Neural cell (in vitro differentiated cells): ENCODE results near the gene PDLIM5. TPM values are rescaled to one million over a fixed set of nuclear protein-coding genes. Genes with fewer than 3 reads are reported as not detected.

Source experiments
- H2AFZ ChIP-seq: fragments of 200-600, 300-800 bp; sonication (generic), shearing (Covaris generic); 2 replicates; pipeline ENCODE4 v1.6.0; 2014; ENCODE audit warnings: low read depth, mild to moderate bottlenecking, antibody characterized with exemption, low read length, moderate library complexity
- H3F3A ChIP-seq: fragments of 200-600 bp; shearing (Covaris generic); 2 replicates; pipeline ENCODE4 v1.6.1; 2016; ENCODE audit warnings: mild to moderate bottlenecking, moderate library complexity, mixed read lengths, antibody characterized with exemption, low read length; ENCODE audit not compliant: insufficient read depth, poor library complexity, severe bottlenecking
- H3K27ac ChIP-seq: fragments of 200-600, 300-800 bp; sonication (generic), shearing (Covaris generic); 2 replicates; pipeline ENCODE4 v1.5.1; 2014; ENCODE audit warnings: mild to moderate bottlenecking, low read length, moderate library complexity
- H3K27me3 ChIP-seq: fragments of 300-800, 200-600 bp; sonication (generic), shearing (Covaris generic); 2 replicates; pipeline ENCODE4 v1.6.0; 2014; ENCODE audit warnings: mild to moderate bottlenecking, low read depth, low read length, moderate library complexity; ENCODE audit not compliant: insufficient read depth
- H3K36me3 ChIP-seq: fragments of 300-800, 200-600 bp; sonication (generic), shearing (Covaris generic); 2 replicates; pipeline ENCODE4 v1.5.1; 2014; ENCODE audit warnings: mild to moderate bottlenecking, antibody characterized with exemption, low read length, moderate library complexity; ENCODE audit not compliant: insufficient read depth
- H3K4me2 ChIP-seq: fragments of 300-800, 200-600 bp; sonication (generic), shearing (Covaris generic); 2 replicates; pipeline ENCODE4 v1.6.0; 2014; ENCODE audit warnings: mild to moderate bottlenecking, low read length
- H3K4me3 ChIP-seq: fragments of 300-800, 200-600 bp; sonication (generic), shearing (Covaris generic); 2 replicates; pipeline ENCODE4 v1.5.1; 2014; ENCODE audit warnings: mild to moderate bottlenecking, low read length, moderate library complexity
- H3K79me2 ChIP-seq: fragments of 200-600 bp; shearing (Covaris generic); replicated peaks from 2 replicates; pipeline ENCODE4 v1.6.0; 2014; ENCODE audit warnings: mild to moderate bottlenecking, low read length, moderate library complexity; ENCODE audit not compliant: insufficient read depth
- H3K9ac ChIP-seq: fragments of 300-800, 200-600 bp; sonication (generic), shearing (Covaris generic); 2 replicates; pipeline ENCODE4 v1.6.1; 2016; ENCODE audit warnings: mild to moderate bottlenecking, low read length, mixed read lengths
- H3K9me2 ChIP-seq: fragments of 200-600 bp; shearing (Covaris generic); 2 replicates; pipeline ENCODE4 v1.6.1; 2016; ENCODE audit warnings: mild to moderate bottlenecking, low read length, mixed read lengths; ENCODE audit not compliant: insufficient read depth
- H3K9me3 ChIP-seq: fragments of 200-600, 300-800 bp; sonication (generic), shearing (Covaris generic); 2 replicates; pipeline ENCODE4 v1.6.1; 2016; ENCODE audit warnings: mild to moderate bottlenecking, mixed run types, low read length, moderate library complexity, mixed read lengths
- H4K20me1 ChIP-seq: fragments of 200-600 bp; shearing (Covaris generic); 2 replicates; pipeline ENCODE4 v1.6.1; 2016; ENCODE audit warnings: mild to moderate bottlenecking, mixed run types; ENCODE audit not compliant: insufficient read depth
- EP300 ChIP-seq: fragments of 450-650 bp; conservative IDR thresholded peaks from 2 replicates; pipeline ENCODE4 v1.6.1; 2014; ENCODE audit warnings: antibody characterized with exemption, mild to moderate bottlenecking, moderate library complexity; ENCODE audit not compliant: poor library complexity, severe bottlenecking
- MXI1 ChIP-seq: fragments of 450-650 bp; conservative IDR thresholded peaks from 2 replicates; pipeline ENCODE4 v1.6.1; 2014; ENCODE audit warnings: antibody characterized with exemption, mild to moderate bottlenecking; ENCODE audit not compliant: poor library complexity, severe bottlenecking
- POLR2AphosphoS5 ChIP-seq: IDR thresholded peaks from 2 replicates; pipeline ENCODE4 v1.6.1; 2012
- RAD21 ChIP-seq: fragments of 450-650 bp; conservative IDR thresholded peaks from 2 replicates; pipeline ENCODE4 v1.6.1; 2014; ENCODE audit warnings: antibody characterized with exemption, mild to moderate bottlenecking, moderate library complexity
- REST ChIP-seq: IDR thresholded peaks from 2 replicates; pipeline ENCODE4 v1.6.1; 2012; ENCODE audit warnings: borderline replicate concordance
- SMC3 ChIP-seq: fragments of 450-650 bp; conservative IDR thresholded peaks from 2 replicates; pipeline ENCODE4 v1.6.1; 2014; ENCODE audit warnings: antibody characterized with exemption, mild to moderate bottlenecking, moderate library complexity; ENCODE audit not compliant: poor library complexity
- TAF1 ChIP-seq: IDR thresholded peaks from 2 replicates; pipeline ENCODE4 v1.6.1; 2012; ENCODE audit warnings: low read depth
- polyA plus RNA-seq: library from polyadenylated mRNA; depleted of rRNA; stranded (reverse); fragments of >200 nt; gene quantifications from 2 replicates; pipeline ENCODE4 v1.2.3, GENCODE V29; 2014
- TF ChIP-seq, protein P1 (sequence below): fragments of 450-650 bp; IDR thresholded peaks from 2 replicates; pipeline ENCODE4 v1.5.1; 2014; ENCODE audit warnings: antibody characterized with exemption, mild to moderate bottlenecking, moderate library complexity; ENCODE audit not compliant: poor library complexity, severe bottlenecking

PDLIM5 gene
- polyA plus RNA-seq, 1 donor from 2014 or later: 1.6 TPM

- H3K4me3 ChIP-seq: no peak overlapping the region
- H2AFZ ChIP-seq: no peak overlapping the region
- no peak for TF ChIP-seq POLR2AphosphoS5
- no peak for TF ChIP-seq SMC3
- TF ChIP-seq TAF1: no peak
- TF ChIP-seq EP300: no peak
- no peak for TF ChIP-seq RAD21
- TF ChIP-seq, protein P1, sequence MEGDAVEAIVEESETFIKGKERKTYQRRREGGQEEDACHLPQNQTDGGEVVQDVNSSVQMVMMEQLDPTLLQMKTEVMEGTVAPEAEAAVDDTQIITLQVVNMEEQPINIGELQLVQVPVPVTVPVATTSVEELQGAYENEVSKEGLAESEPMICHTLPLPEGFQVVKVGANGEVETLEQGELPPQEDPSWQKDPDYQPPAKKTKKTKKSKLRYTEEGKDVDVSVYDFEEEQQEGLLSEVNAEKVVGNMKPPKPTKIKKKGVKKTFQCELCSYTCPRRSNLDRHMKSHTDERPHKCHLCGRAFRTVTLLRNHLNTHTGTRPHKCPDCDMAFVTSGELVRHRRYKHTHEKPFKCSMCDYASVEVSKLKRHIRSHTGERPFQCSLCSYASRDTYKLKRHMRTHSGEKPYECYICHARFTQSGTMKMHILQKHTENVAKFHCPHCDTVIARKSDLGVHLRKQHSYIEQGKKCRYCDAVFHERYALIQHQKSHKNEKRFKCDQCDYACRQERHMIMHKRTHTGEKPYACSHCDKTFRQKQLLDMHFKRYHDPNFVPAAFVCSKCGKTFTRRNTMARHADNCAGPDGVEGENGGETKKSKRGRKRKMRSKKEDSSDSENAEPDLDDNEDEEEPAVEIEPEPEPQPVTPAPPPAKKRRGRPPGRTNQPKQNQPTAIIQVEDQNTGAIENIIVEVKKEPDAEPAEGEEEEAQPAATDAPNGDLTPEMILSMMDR: no peak
- TF ChIP-seq MXI1: no peak
- no peak for TF ChIP-seq REST
- no peaks in the 10 kb centered on the region for H3K9me3 ChIP-seq
- H3K9ac ChIP-seq: no peak overlapping the region
- H3F3A ChIP-seq: no peaks in the 10 kb centered on the region
- no peak overlapping the region for H3K27ac ChIP-seq
- H3K27me3 ChIP-seq: no peaks in the 10 kb centered on the region
- no peaks in the 10 kb centered on the region for H3K9me2 ChIP-seq
- no peaks in the 10 kb centered on the region for H3K36me3 ChIP-seq
- H4K20me1 ChIP-seq: no peaks in the 10 kb centered on the region
- no peak overlapping the region for H3K4me2 ChIP-seq
- H3K79me2 ChIP-seq: no peaks in the 10 kb centered on the region
These were observed 112.5 kb downstream of the PDLIM5 start for GRCh38 chr4:94564252-94564651.

DNA sequence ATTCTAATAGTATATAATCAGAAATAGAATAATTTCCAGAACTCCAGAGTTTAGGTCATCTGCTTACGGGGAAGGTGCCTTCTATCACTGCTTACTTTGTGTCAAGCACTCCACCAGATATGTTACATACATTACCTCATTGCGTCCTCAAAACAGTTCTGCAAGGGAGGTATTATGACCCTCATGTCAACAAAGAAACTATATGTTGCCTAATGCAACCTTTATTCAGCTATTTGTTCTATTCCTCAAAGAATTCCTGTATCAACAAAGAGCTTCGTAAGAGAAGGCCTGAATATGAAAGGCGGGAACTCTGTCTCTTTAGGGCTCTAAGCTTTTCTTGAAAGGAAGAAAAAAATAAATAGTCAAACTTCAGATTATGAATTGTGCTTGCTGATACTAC lies 114.7 kb downstream of the PDLIM5 start:
- TF ChIP-seq, protein P1: no peak
- no peak for TF ChIP-seq TAF1
- TF ChIP-seq POLR2AphosphoS5: no peak
- TF ChIP-seq EP300: no peak
- TF ChIP-seq MXI1: no peak
- no peak for TF ChIP-seq REST
- no peak for TF ChIP-seq RAD21
- no peak for TF ChIP-seq SMC3
- Histone ChIP-seq H3K9me3 (no peaks in the 10 kb centered on the region), H3K36me3 (no peaks in the 10 kb centered on the region), H3K9me2 (no peaks in the 10 kb centered on the region), H3K4me2 (no peak overlapping the region), H2AFZ (no peak overlapping the region), H4K20me1 (no peaks in the 10 kb centered on the region), H3K4me3 (no peak overlapping the region), H3K27me3 (no peaks in the 10 kb centered on the region), H3K9ac (no peak overlapping the region), H3F3A (no peaks in the 10 kb centered on the region), H3K79me2 (no peaks in the 10 kb centered on the region), H3K27ac (no peak overlapping the region)
